ENCODE data around the gene PRPF6.
"Not testable (repeated sequence)": the region's sequence is repeated elsewhere in the genome, so short reads cannot be mapped to it uniquely, and the experiment has no call there.

The PRPF6 gene

GRCh38 chr20:63957004-63957689, 23.8 kb upstream of the PRPF6 start:
- DNase-seq (ENCODE audit: low read depth) = no peak
- no peak for TF ChIP-seq CTCF (IDR thresholded peaks at IDR 0.05; ENCODE audit: low read depth, low read length, missing control alignments)
- peak overlapping the region; percentile 55 for H3K4me3 ChIP-seq (ENCODE audit: low read depth, low read length)

GRCh38 chr20:63957690-63958441, 23.1 kb upstream of the PRPF6 start:
- no peak overlapping the region for H3K4me3 ChIP-seq (ENCODE audit: low read depth, low read length)
- DNase-seq (ENCODE audit: low read depth) = no peak
- no peak for TF ChIP-seq CTCF (IDR thresholded peaks at IDR 0.05; ENCODE audit: low read depth, low read length, missing control alignments)

- TF ChIP-seq CTCF (IDR thresholded peaks at IDR 0.05; ENCODE audit: low read depth, low read length, missing control alignments) = no peak
- DNase-seq (ENCODE audit: low read depth) = no peak
- H3K4me3 ChIP-seq (ENCODE audit: low read depth, low read length) = no peak overlapping the region
Observed at GRCh38 chr20:63958471-63958870, 22.5 kb upstream of the PRPF6 start.

GRCh38 chr20:63958964-63959698, 21.8 kb upstream of the PRPF6 start:
- H3K4me3 ChIP-seq (ENCODE audit: low read depth, low read length) = no peak overlapping the region
- no peak for TF ChIP-seq CTCF (IDR thresholded peaks at IDR 0.05; ENCODE audit: low read depth, low read length, missing control alignments)
- DNase-seq (ENCODE audit: low read depth) = no peak

DNA sequence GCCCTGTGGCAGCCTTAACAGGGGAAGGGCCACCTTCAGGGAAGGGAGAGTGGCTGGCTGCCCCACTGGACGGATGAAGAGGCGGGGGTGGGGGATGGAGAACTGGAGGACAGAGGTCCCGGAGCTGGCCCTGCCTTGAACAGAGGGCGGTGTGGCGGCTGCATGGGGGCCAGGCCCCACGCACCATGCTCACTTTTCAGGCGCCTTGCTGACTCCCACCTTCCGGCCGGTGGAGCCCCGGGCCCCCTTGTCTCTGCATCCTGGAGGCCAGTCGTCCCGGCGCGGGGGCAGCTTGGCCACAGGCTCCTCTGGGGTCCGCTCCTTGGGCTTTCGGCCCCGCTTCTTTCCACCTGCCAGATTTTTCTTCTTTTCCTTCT, 21.2 kb upstream of the PRPF6 start:
- no peak for TF ChIP-seq CTCF (IDR thresholded peaks at IDR 0.05; ENCODE audit: low read depth, low read length, missing control alignments)
- DNase-seq (ENCODE audit: low read depth) = no peak
- H3K4me3 ChIP-seq (ENCODE audit: low read depth, low read length) = no peak overlapping the region

- H3K4me3 ChIP-seq (ENCODE audit: low read depth, low read length); DNase-seq (ENCODE audit: low read depth): not testable (repeated sequence)
Observed at GRCh38 chr20:63960654-63961621, 20.0 kb upstream of the PRPF6 start.

All from GM12864 (cell line).